AG04450 (cell line): ENCODE results near the gene RAPGEF1. TPM values are rescaled to one million over a fixed set of nuclear protein-coding genes. Genes with fewer than 3 reads are reported as not detected.
A peak's percentile ranks its signal among the peaks of the same experiment; 100 is the strongest.

ENCODE experiments used
- CTCF ChIA-PET: fragments of 300-600, 350-600 bp; formaldehyde crosslinking; extraction: SDS; loops from one replicate; lab custom pipeline; 2022; ENCODE audit warnings: antibody characterized with exemption, inconsistent platforms; lab: Charles Lee
- POLR2A ChIA-PET: fragments of 350-600 bp; formaldehyde crosslinking; extraction: SDS; loops from one replicate; lab custom pipeline; 2021; ENCODE audit warnings: antibody characterized with exemption, inconsistent platforms; lab: Yijun Ruan, JAX
- DNase-seq: peaks from one replicate; pipeline ENCODE4 v3.0.0-alpha.2; 2011; ENCODE audit warnings: low read depth, low spot score
- H3K27ac ChIP-seq: one replicate; pipeline ENCODE4 v1.5.1; 2012; ENCODE audit warnings: low read depth, low read length, control low read depth
- H3K27me3 ChIP-seq: one replicate; pipeline ENCODE4 v1.6.0; 2012; ENCODE audit warnings: low read length; ENCODE audit not compliant: control insufficient read depth, insufficient read depth
- H3K4me3 ChIP-seq: 2 replicates; pipeline ENCODE4 v1.5.1; 2011; ENCODE audit warnings: mild to moderate bottlenecking, low read depth, low read length, control low read depth
- H3K9me3 ChIP-seq: 2 replicates; pipeline ENCODE4 v1.5.1; 2012; ENCODE audit warnings: low read length; ENCODE audit not compliant: control insufficient read depth, insufficient read depth
- CTCF ChIP-seq: IDR thresholded peaks from 2 replicates; pipeline ENCODE4 v1.5.1; 2011; ENCODE audit warnings: low read depth, low read length, control low read depth, inconsistent platforms
- polyA plus RNA-seq: library from polyadenylated mRNA; depleted of rRNA; stranded (reverse); fragments of >200 nt; gene quantifications from 2 replicates; pipeline ENCODE4 v1.2.3, GENCODE V29; 2011

The RAPGEF1 gene
- polyA plus RNA-seq, 1 experiment = 27.6 TPM

GRCh38 chr9:131679261-131680020 is 60.4 kb downstream of the RAPGEF1 start:
- no peak for TF ChIP-seq CTCF
- H3K27ac ChIP-seq = peak overlapping the region; percentile 85
- no peak overlapping the region for H3K4me3 ChIP-seq
- CTCF ChIA-PET = interaction anchor here (3.2 kb wide), 1 partner anchor 17 kb away, joined by 11 read pairs; no protein-coding TSS in a partner anchor
- H3K27me3 ChIP-seq = no peaks in the 10 kb centered on the region
- H3K9me3 ChIP-seq = peaks cover 3% of the 10 kb centered on the region
- no peak for DNase-seq
- POLR2A ChIA-PET = interaction anchor here (1.1 to 3.3 kb wide), 3 partner anchors 22 to 88 kb away, joined by 3 to 20 read pairs (median 9); partner anchors contain the start of gene RAPGEF1

- Histone ChIP-seq H3K27ac (peak overlapping the region; percentile 85), H3K4me3 (peak overlapping the region; percentile 25; the same call in 1 of the 2 replicates), H3K9me3 (peaks cover 3% of the 10 kb centered on the region), H3K27me3 (no peaks in the 10 kb centered on the region)
- 0 out of 2 replicates have a peak, but pooled peaks have one; percentile 2 for TF ChIP-seq CTCF
- DNase-seq = peak; percentile 88
- ChIA-PET CTCF (interaction anchor here (1.1 to 3.2 kb wide), 5 partner anchors 18 to 87 kb away, joined by 3 to 11 read pairs (median 4); partner anchors contain the start of gene RAPGEF1), POLR2A (interaction anchor here (0.8 to 3.3 kb wide), 11 partner anchors 9 to 87 kb away, joined by 3 to 22 read pairs (median 8); partner anchors contain the start of gene RAPGEF1)
Measured at GRCh38 chr9:131678499-131679111, 61.3 kb downstream of the RAPGEF1 start.

GRCh38 chr9:131677444-131678180 is 62.3 kb downstream of the RAPGEF1 start:
- Histone ChIP-seq H3K27ac (peak overlapping the region; percentile 92), H3K27me3 (no peaks in the 10 kb centered on the region), H3K9me3 (peaks cover 3% of the 10 kb centered on the region), H3K4me3 (peak overlapping the region; percentile 5)
- peak; percentile 48 for DNase-seq
- 0 out of 2 replicates have a peak, but pooled peaks have one; percentile 8 for TF ChIP-seq CTCF
- POLR2A ChIA-PET = interaction anchor here (0.8 to 3.3 kb wide), 12 partner anchors 8 to 84 kb away, joined by 3 to 22 read pairs (median 6); partner anchors contain the start of gene RAPGEF1
- CTCF ChIA-PET = interaction anchor here (1.1 to 3.2 kb wide), 5 partner anchors 19 to 86 kb away, joined by 3 to 11 read pairs (median 4); partner anchors contain the start of gene RAPGEF1

- TF ChIP-seq CTCF = no peak
- ChIA-PET CTCF (interaction anchor here (1.7 to 3.2 kb wide), 2 partner anchors 20 to 63 kb away, joined by 8 to 11 read pairs; partner anchors contain the start of gene RAPGEF1), POLR2A (interaction anchor here (0.9 to 3.3 kb wide), 8 partner anchors 9 to 68 kb away, joined by 3 to 22 read pairs (median 11); partner anchors contain the start of gene RAPGEF1)
- no peaks in the 10 kb centered on the region for H3K27me3 ChIP-seq
- peak overlapping the region; percentile 83 for H3K27ac ChIP-seq
- no peak for DNase-seq
- H3K4me3 ChIP-seq = no peak overlapping the region
- peaks cover 3% of the 10 kb centered on the region for H3K9me3 ChIP-seq
Measured at GRCh38 chr9:131677049-131677443, 62.8 kb downstream of the RAPGEF1 start.
